SU-DHL-6 (cell line): Measurements from ENCODE around the gene ALDOC.

Experiments
- EZH2phosphoT487 ChIP-seq: fragments of 200-600 bp; sonication (generic), shearing (Covaris generic); conservative IDR thresholded peaks from 2 replicates; pipeline ENCODE4 v1.6.1; 2018; ENCODE audit warnings: mild to moderate bottlenecking, antibody characterized with exemption, low read length, moderate library complexity, mixed read lengths
- TF ChIP-seq, protein P1 (sequence below): fragments of 200-600 bp; sonication (generic); IDR thresholded peaks from one replicate; pipeline ENCODE4 v1.5.1; 2017; ENCODE audit warnings: antibody characterized with exemption, mild to moderate bottlenecking, low read length, moderate library complexity; ENCODE audit not compliant: insufficient read depth, poor library complexity, severe bottlenecking

DNA sequence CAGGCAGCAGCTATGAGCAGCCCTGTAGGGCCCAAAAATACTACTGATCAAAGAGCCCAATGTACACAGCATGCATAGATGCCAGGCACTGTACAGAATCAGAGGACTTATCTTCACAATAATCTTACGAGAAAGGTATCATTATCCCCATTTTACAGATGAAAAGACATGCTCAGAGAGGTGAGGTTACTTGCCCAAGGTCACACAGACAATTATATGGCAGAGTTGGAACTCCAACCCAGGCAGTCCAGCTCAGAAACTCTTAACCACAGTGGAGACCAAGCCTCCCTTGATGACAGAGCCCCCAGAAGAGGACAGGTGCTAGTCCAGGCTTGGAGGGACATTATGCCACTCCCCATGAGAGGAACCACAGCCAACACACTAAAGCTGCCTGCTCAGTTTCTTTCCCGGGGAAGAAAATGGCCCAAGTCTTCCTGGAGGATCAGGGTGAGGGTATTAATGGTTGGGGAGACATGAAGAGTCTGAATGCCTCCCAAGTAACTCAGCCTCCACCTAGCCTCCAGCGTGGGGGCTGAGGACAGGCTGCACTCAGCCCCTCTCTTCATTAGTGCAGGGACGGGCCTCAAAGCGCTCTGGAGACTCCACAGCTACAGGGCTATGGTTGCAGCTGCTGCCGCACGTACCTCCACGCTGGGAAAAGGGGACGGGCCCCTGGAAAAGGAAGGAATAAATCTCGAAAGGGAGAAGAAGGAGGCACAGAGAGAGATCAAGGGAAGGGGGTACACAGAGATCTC lies 25.1 kb downstream of the ALDOC start:
- TF ChIP-seq, protein P1, sequence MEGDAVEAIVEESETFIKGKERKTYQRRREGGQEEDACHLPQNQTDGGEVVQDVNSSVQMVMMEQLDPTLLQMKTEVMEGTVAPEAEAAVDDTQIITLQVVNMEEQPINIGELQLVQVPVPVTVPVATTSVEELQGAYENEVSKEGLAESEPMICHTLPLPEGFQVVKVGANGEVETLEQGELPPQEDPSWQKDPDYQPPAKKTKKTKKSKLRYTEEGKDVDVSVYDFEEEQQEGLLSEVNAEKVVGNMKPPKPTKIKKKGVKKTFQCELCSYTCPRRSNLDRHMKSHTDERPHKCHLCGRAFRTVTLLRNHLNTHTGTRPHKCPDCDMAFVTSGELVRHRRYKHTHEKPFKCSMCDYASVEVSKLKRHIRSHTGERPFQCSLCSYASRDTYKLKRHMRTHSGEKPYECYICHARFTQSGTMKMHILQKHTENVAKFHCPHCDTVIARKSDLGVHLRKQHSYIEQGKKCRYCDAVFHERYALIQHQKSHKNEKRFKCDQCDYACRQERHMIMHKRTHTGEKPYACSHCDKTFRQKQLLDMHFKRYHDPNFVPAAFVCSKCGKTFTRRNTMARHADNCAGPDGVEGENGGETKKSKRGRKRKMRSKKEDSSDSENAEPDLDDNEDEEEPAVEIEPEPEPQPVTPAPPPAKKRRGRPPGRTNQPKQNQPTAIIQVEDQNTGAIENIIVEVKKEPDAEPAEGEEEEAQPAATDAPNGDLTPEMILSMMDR = no peak
- TF ChIP-seq EZH2phosphoT487 = no peak
